Amygdala (tissue), 56 donors: Measurements from ENCODE around the gene GOLGA3.
"Not testable (repeated sequence)": the region's sequence is repeated elsewhere in the genome, so short reads cannot be mapped to it uniquely, and the experiment has no call there.

ENCODE experiments used
- DNase-seq, 56 donors: peaks; one replicate each; lab custom pipeline; 2025; lab: John Stamatoyannopoulos, UW

Gene GOLGA3

GRCh38 chr12:132813443-132813842 lies 15.2 kb downstream of the GOLGA3 start:
- no peak for DNase-seq

- no peak for DNase-seq
These were observed 15.9 kb downstream of the GOLGA3 start for GRCh38 chr12:132812631-132813305.

- DNase-seq, result peak in 5 of 56 donors; percentile 12 to 48 (median 14)
These were observed 19.3 kb downstream of the GOLGA3 start for GRCh38 chr12:132809391-132809790.

GRCh38 chr12:132807295-132808092 lies 21.2 kb downstream of the GOLGA3 start:
- DNase-seq, result peak in 7 of 56 donors; percentile 6 to 39 (median 26)

DNA sequence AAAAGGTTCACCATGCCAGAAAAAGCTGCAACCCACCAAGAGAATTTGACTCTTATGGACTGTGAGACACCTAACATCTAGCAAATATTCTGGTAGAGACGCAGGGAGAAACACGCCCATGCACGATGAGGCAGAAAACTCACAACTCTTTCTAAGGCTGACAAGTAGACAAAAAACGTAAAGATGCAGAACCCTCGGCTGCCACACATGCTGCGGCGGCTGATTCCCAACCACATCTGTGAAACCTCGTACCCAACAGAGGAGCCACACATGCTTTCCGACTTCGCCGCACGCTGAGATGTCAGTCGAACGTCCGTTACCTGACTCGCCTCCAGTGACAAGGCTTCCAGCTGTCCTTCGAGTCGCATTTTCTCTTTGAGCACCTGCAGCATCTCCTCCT lies 21.8 kb downstream of the GOLGA3 start:
- DNase-seq, result peak in 16 of 56 donors; percentile 11 to 54 (median 34)

DNA sequence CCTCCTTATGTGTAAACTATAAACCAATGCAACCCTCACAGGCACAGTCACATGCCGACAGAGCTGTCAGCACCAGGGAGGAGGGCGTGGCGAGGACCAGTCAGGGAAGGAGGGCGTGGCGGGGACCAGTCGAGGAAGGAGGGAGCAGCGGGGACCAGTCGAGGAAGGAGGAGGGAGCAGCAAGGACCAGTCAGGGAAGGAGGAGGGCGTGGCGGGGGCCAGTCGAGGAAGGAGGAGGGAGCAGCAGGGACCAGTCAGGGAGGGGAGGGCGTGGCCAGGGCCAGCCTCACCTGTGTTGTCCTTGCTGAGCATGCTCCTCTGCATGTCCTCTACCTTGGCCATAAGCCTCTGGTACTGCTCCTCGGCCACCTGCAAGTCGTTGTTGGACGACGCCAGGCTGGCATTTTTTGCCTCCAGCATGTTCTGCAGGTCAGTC lies 24.2 kb downstream of the GOLGA3 start:
- no peak for DNase-seq

- peak in 1 of 56 donors; percentile 24 for DNase-seq
These were observed 24.8 kb downstream of the GOLGA3 start for GRCh38 chr12:132803888-132804287.

DNA sequence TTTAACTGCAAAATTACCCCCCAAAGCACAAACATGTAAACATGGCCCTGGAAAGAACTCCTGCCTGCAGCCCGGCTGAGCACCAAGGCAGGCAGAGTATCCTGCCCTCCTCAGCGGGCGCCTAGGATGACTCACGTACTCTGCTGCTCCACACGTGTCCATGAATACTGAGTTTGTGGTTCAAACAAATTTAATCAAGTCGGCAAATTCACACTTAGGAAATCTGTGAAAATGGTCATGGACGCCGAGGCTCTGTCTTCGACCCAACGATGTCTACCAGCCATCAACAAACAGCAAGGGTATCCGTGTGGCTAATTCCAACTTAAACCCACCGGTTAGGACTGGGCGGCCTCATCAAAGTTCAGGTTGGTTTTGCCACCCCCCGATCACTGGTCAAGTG lies 25.5 kb downstream of the GOLGA3 start:
- DNase-seq, result no peak

DNA sequence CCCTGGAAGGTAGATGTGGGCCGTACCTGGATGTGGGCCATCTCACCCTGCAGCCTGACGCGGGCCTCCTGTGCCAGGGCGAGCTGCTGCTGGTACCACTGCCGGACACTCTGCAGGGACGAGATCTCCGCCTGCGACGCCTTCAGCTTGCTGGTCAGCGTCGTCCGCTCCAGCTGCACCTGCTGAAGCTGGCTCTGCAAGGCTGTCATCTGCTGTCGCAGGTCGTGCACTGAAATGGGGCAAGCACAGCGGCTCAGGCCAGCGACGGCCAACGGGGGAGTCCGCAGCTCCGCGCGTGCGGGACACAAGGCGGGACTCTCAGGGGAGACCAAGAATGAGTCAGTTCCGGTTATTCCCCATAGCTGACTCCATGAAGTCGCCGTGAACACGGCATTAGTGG lies 26.9 kb downstream of the GOLGA3 start:
- no peak for DNase-seq

GRCh38 chr12:132798836-132799235 lies 29.8 kb downstream of the GOLGA3 start:
- no peak for DNase-seq

DNA sequence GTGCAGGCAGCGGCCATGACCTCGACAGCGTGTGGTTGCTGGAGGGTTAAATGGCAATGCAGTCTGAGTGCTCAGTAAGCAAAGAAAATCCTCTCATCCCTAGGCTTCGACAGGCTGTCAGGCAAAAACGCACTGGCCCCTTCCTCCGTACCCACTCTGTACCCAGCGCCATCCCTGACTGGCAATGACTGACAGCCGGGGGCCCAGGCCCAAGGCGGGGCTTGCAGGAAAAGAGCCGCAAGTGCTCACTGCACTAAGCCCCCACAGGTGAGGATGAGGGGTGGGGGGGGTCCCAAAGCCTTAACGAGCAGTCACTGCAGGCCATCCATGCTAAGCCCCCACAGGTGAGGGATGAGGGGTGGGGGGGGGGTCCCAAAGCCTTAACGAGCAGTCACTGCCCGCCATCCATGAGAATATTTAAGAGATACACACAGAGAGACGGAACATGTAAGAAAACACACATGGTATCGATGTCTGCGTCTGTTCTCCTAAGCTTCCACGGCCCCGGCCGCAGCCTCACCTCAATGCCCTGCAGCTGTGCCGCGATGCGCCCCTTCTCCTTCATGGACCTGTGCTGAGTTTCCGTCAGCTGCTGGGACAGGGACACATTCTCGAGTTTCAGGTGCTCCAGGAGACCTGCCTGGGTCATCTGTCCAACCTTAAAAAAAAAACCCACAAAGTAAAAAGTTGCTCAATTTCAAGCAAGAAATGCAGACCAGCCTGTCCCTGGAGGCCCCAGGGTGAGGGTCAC lies 30.7 kb downstream of the GOLGA3 start:
- no peak for DNase-seq

GRCh38 chr12:132795847-132796246 lies 32.8 kb downstream of the GOLGA3 start:
- DNase-seq, result no peak

- DNase-seq, result not testable (repeated sequence)
These were observed 36.7 kb downstream of the GOLGA3 start for GRCh38 chr12:132791940-132792339.

GRCh38 chr12:132789099-132789471 lies 39.6 kb downstream of the GOLGA3 start:
- DNase-seq, result no peak

- no peak for DNase-seq
These were observed 40.1 kb downstream of the GOLGA3 start for GRCh38 chr12:132788375-132789098.

DNA sequence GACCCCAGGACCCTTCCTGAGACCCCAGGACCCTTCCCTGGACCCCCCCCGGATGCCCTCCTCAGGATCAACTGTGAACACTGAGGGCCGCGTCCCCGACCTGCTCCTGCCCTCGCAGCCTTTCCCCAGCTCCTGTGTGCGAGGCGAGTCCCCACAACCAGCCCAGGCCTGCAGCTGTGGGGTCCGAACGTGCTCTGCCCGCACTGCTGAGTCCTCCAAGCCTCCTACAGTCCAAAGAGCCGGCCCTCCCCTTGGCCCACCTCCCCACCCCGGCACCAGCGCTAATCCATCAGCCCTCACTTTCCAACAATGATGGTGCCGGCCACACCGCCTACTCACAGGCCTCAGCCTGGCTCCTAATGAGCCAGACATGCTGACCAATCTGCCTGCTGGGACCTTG lies 40.8 kb downstream of the GOLGA3 start:
- DNase-seq, result no peak

GRCh38 chr12:132786192-132786591 lies 42.5 kb downstream of the GOLGA3 start:
- no peak for DNase-seq

- no peak for DNase-seq
These were observed 44.1 kb downstream of the GOLGA3 start for GRCh38 chr12:132784580-132784979.

DNA sequence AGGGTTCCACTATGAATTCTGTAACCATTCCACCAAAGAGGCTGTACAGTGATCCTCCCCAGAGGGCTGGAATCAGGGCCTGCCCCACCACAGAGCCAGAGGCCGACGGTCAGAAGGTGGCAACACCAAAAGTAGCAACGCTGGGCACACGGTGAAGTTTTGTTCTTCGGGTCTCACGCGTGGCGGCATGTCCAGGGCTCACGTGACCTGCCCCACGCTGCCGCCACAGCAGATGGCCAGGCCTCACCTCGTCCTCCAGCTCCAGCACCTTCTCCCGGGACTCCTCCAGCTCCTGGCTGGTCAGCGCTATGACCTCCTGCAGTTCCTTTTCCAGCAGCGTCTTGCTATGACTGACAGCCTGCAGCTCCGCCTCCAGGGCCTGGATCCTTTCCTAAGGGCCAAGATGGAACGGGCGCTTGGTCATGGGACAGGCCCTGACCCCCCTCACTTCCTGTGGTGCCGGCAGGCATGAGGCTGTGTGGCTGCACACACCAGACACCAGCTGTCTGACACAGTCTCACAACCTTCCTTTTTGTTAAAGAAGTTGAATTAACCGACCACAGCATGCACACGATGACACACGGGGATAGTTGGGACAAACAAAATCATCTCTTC lies 44.6 kb downstream of the GOLGA3 start:
- peak in 19 of 56 donors; percentile 5 to 73 (median 36) for DNase-seq

GRCh38 chr12:132781938-132782337 lies 46.7 kb downstream of the GOLGA3 start:
- no peak for DNase-seq
